ENCODE results near the gene EXOC2. TPM values are rescaled to one million over a fixed set of nuclear protein-coding genes. Genes with fewer than 3 reads are reported as not detected.

The EXOC2 gene
- total RNA-seq, 4 donors from 2014 or later, result 18.1 to 32.3 (median 21.6) TPM

DNA sequence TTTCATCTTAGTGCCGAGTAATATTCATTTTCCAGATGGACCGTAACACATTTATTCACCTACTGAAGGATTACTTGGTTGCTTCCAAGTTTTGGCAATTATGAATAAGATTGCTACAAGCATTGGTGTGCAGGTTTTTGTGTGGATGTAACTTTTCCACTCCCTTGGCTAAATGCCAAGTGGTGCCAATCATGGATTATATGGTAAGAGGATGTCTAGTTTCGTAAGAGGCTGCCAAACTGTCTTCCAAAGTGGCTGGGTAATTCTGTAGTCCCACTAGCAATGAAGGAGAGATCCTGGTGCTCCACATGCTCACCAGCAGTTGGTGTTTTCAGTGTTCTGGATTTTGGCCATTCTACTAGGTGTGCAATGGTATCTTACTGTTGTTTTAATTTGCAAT is 184.3 kb downstream of the EXOC2 start:
- TF ChIP-seq, protein P1, sequence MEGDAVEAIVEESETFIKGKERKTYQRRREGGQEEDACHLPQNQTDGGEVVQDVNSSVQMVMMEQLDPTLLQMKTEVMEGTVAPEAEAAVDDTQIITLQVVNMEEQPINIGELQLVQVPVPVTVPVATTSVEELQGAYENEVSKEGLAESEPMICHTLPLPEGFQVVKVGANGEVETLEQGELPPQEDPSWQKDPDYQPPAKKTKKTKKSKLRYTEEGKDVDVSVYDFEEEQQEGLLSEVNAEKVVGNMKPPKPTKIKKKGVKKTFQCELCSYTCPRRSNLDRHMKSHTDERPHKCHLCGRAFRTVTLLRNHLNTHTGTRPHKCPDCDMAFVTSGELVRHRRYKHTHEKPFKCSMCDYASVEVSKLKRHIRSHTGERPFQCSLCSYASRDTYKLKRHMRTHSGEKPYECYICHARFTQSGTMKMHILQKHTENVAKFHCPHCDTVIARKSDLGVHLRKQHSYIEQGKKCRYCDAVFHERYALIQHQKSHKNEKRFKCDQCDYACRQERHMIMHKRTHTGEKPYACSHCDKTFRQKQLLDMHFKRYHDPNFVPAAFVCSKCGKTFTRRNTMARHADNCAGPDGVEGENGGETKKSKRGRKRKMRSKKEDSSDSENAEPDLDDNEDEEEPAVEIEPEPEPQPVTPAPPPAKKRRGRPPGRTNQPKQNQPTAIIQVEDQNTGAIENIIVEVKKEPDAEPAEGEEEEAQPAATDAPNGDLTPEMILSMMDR (IDR thresholded peaks at IDR 0.05), result no peak
- DNase-seq (ENCODE audit: low spot score), result no peak
- no peak for ATAC-seq (ENCODE audit: low FRiP score)

DNA sequence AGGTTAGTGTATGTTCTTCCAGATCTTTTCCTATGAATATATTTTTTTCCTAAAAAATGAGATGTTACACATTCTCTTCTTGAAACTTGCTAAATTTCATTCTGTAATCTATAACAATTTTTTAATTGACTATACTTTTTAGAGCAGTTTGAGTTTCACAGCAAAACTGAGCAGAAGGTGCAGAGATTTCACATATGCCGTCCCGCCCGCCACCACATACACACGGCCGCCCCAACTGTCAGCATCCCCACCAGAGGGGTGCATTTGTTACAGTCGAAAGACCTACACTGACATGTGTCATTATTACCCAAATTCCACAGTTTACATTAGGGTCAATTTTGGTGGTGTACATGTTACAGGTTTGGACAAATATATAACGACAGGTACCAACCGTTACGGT is 184.9 kb downstream of the EXOC2 start:
- no peak for DNase-seq (ENCODE audit: low spot score)
- ATAC-seq (ENCODE audit: low FRiP score), result no peak

DNA sequence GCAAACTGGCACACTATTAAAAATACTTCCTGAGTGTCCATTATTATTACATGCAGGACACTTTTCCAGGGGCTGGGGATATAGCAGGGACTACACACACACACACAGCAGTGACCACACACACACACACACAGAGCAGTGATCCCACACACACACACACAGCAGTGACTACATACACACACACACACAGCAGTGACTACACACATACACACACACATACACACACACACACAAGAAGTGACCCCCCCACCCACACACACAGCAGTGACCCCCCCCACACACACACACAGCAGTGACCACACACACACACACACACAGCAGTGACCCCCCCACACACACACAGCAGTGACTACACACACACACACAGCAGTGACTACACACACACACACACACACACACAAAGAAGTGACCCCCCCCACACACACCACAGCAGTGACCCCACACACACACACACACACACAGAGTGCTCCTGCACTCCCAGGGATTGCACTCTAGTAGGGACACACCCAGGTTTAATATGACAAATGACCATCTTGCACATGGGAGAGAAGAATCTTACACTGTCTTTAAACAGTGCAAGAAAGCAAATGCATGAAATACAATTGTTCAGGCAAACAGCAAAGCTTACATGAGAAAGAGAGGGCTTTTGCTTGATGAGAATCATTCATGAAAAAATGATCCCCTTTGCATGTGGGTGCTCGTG is 185.9 kb downstream of the EXOC2 start:
- ATAC-seq (ENCODE audit: low FRiP score) (no peak), DNase-seq (ENCODE audit: low spot score) (no peak)
- TF ChIP-seq, protein P1 (IDR thresholded peaks at IDR 0.05), result no peak

More for the DNA sequence above, 184.9 kb downstream of the EXOC2 start:
- TF ChIP-seq, protein P1 (IDR thresholded peaks at IDR 0.05), result no peak

DNA sequence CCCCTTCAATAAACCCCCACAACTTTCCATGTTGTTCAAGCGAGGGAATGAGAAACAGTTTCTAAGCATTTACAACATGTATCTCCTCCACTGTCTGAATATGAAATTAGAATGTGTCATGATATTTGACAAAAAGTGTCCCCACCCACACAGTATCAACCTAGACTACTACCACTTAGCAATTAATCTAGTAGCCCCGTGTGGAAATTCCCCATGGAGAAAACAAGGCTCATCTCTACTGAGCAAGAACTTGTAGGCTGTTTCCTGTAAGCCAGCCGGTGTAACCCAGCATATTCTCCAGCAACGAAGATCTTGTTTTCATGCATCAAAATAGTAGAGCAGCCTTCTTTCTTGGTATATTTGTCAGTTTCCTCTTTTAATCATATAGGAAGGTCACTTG is 186.4 kb downstream of the EXOC2 start:
- ATAC-seq (ENCODE audit: low FRiP score) (no peak), DNase-seq (ENCODE audit: low spot score) (no peak)
- TF ChIP-seq, protein P1 (IDR thresholded peaks at IDR 0.05), result no peak

DNA sequence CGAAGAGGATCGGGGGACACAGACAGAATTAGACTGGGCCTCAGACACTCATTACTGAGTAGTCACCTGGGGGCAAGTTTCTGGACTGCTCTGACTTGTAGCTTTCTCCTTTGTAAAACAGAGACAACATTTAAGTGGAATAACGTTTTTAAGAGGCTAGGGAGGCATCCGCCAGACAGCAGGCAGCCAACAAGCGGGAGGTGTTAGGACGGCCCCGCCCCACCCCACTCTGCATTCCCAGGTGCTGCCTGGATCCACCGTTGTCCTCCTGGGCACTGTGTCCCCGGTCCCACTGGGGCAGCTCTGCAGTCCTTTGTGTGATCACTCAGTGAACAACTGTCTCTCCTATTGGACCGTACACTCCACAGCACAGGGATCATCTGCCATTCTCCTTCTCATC is 187.6 kb downstream of the EXOC2 start:
- TF ChIP-seq, protein P1 (IDR thresholded peaks at IDR 0.05), result no peak
- ATAC-seq (ENCODE audit: low FRiP score), result no peak

DNA sequence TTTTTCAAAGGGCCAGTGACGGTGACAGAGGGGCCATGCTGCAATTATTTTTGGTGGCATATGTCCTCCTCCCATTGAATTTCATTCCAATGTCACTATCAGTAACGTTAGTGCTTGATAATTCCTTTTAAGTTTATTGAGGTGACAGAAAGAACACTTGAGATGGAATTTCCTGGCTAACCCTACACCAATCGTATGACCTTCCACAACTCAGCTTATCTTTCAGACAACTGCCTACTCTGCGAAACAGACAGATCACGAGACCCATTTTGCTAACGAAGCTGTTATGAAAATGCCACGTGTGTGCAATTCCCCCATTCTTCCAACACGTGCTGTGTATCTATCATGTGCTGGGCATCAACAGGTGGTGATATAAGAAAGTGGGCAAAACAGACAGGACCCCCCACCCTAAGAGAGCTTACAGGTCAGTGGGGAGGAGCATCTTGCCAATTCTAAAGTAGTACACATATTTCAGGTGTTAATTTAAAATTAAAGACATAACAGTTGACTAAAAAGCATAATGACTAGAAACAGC is 188.4 kb downstream of the EXOC2 start:
- TF ChIP-seq, protein P1 (IDR thresholded peaks at IDR 0.05), result no peak
- DNase-seq (ENCODE audit: low spot score), result no peak
- no peak for ATAC-seq (ENCODE audit: low FRiP score)

More for the DNA sequence above, 187.6 kb downstream of the EXOC2 start:
- DNase-seq (ENCODE audit: low spot score), result no peak
